ENCODE measurements around the gene NTSR1.
A peak's percentile ranks its signal among the peaks of the same experiment; 100 is the strongest.

Gene NTSR1

GRCh38 chr20:62808211-62808865 is 99.7 kb downstream of the NTSR1 start:
- peak; percentile 96 for TF ChIP-seq CTCF (IDR thresholded peaks at IDR 0.05; ENCODE audit: low read depth, low read length)
- no peak for DNase-seq (ENCODE audit: extremely low read depth, low read depth)

GRCh38 chr20:62809530-62810428 is 101.1 kb downstream of the NTSR1 start:
- no peak for TF ChIP-seq CTCF (IDR thresholded peaks at IDR 0.05; ENCODE audit: low read depth, low read length)

GRCh38 chr20:62811320-62811719 is 102.7 kb downstream of the NTSR1 start:
- DNase-seq (ENCODE audit: extremely low read depth, low read depth): no peak
- no peak for TF ChIP-seq CTCF (IDR thresholded peaks at IDR 0.05; ENCODE audit: low read depth, low read length)

More at GRCh38 chr20:62809530-62810428, 101.1 kb downstream of the NTSR1 start:
- no peak for DNase-seq (ENCODE audit: extremely low read depth, low read depth)

- no peak for TF ChIP-seq CTCF (IDR thresholded peaks at IDR 0.05; ENCODE audit: low read depth, low read length)
- DNase-seq (ENCODE audit: extremely low read depth, low read depth): no peak
These were observed 103.1 kb downstream of the NTSR1 start for GRCh38 chr20:62811720-62812119.

Measured in AG09319 (cell line).